ENCODE data around the gene P4HB. TPM values are rescaled to one million over a fixed set of nuclear protein-coding genes. Genes with fewer than 3 reads are reported as not detected.

The P4HB gene
- total RNA-seq: 371 TPM
- long read RNA-seq, transcript P4HB-210 (5 exons, 765 nt): minor isoform, 11 of 958 reads
- long read RNA-seq, transcript P4HB-215 (3 exons, 493 nt): minor isoform, 8 of 958 reads
- long read RNA-seq, transcript P4HB-201 (11 exons, 2,603 nt): major isoform, 789 of 958 reads
- long read RNA-seq, transcript P4HB-203 (10 exons, 1,502 nt): minor isoform, 5 of 958 reads
- long read RNA-seq, partial matches to known transcripts: 57 of 958 reads
- long read RNA-seq, other reads (novel, unspliced or antisense): 84 of 958 reads

DNA sequence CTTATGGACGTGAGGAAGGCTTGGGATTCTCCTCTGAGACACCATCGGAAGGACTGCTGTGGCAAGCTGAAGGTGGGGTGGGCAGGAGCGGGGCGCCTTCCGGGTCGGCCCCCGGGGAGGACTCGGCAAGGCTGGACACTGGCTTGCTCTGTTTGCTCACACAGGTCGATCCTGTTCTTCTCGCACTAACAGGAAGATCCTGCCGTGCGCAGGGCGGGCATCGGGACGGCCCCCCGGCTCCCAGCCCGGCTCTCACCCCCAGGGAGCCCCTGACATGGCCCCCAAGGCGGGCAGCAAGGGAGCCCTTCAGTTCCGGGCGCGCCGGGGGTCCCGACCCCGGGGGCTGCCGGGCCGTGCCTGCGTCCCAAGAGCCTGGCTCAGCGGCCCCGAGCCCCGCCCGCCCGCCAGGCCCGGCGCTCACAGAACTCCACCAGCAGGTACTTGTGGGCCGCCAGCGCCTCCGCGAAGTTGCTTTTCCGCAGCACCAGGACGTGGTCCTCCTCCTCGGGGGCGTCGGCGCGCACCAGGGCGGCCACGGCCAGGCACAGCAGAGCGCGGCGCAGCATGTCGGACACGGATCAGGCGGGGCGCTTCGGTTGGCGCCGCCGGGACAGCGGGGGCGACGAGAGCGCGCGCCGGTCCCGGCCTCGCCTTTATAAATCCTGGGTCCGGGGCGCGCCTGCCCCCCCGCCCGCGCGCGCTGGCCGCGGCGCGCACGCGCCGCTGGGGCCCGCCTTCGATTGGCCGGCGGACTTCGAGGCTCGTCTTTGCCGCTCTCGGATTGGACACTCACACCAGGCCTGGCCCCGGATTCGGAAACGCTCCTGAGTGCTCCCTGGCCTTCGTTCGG lies at the start of gene P4HB:
Gene P4HB, minus strand, starts transcription at position 630 of the 850 bp plus-strand sequence. Its CDS starts 64 bp downstream, at position 566.
- intact Hi-C loops (cut with DNase I): loop anchor here (2.0 kb wide), 1 partner anchor 27 kb away; the partner anchor contains the start of gene MCRIP1
- DNase-seq (ENCODE audit: low spot score): no peak

DNA sequence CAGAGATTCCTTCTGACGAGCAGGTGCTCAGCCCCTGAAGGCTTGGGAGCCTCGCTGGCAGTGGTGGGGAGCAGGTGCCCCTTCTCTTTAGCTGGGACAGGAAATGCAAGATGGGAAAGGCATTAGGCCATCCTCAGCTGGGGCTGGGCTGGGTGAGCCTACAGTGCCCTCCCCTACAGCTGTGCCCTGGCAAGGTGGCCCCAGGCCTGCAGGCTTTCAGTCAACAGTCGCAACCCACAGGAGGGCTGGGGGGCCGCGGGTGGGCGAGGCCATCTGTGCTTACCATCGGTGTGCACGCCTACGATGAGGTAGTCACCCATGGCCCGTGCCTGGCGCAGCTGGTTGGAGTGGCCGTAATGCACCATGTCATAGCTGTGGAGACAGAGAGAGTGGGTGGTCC lies 48.9 kb upstream of the P4HB start:
- DNase-seq (ENCODE audit: low spot score): no peak
- intact Hi-C loops (cut with DNase I): no loop called here

DNA sequence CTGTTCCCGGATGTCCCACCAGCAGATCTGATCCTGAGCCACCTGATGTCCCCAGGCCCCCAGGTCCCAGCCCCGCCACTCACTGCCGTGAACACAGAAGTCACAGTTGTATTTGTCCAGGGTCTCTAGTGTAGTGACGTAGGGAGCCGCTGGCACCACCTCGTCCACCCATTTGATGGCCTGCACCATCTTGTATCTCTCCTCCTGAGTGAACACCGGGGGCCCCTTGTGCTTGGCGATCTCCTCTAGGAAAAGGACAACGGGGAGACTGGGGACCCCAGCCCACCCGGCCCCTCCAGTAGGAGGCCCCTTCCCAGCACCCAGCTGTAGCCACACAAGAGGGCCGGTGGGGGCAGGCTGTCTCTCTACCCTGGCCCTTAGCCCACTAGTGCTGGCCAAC lies 48.5 kb upstream of the P4HB start:
- no peak for DNase-seq (ENCODE audit: low spot score)
- intact Hi-C loops (cut with DNase I): no loop called here

DNA sequence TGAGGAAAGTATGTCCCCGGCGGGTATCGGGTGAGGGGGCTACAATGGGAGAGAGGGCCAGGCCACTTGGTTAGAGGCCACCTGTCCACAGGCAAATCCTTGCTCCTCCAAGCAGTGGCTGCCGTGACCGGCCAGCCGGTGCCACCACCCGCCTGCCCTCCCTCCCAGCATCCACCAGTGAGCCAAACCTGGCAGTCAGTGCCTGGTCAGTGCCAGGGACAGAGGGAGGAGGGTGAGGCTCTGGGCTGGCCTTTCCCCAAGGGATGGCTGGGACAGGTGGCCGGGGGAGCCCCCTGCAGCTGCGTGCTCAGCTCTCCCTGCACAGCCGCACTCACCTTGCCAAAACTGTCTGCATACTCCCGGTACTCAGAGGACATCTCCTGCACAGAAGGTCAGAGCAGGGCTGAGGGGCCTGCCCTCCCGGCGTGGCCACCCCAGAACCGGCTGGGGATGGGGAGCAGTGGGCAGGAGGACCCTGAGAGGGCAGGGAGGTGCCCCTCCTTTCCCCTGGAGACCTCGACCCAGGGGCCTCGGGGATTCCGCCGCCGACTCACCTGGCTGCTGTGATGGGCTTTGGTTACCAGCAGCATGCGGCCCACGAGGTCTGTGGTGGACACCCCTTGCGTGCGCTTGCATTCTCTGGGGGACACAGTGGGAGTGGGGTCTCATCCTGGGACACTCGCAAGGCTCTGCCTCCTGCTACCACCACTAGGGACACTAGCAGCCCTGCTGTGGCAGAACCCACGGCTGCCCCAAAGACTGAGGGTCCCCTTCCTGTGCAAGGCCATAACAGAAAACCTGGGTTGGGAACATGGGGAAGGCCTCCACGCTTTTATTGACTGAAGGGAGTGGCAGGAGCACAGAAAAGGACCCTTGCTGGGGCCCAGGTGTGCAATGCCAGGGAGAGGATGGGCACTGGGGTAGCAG lies 47.1 kb upstream of the P4HB start:
- intact Hi-C loops (cut with DNase I): no loop called here
- DNase-seq (ENCODE audit: low spot score): no peak

DNA sequence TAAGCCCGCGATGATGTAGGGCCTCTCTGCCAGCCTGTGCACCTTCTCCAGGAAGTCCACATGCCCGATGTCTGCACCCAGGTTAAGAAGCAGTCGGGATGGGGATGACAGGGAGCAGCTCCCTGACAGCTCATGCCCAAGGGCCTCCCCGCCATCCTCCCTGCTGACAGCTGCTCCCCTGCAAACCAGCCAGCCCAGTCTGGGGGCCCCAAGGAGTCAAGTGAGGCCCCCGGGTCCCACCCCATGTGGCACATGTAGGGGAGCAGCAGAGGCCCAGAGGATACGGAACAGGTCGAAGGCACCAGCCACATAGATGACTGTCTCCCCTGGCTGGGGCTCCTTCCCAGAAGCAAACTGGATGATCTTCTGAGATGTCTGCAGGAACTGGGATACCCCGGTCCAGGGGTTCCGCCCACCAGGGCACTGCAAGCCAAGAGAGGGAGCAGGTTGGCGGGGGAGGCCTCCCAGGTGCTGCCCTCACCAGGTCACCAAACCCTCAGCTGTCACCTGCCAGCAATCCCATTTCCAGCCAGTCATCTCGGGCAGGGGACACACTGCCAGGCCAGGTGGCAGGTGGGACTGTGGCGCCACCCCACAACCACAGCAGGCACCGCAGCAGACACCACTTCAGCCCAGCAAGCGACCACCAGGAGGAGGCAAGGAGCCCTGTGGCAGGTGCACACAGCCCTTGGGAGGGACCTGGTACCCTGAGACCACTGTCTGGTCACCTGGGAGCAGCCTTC lies 46.3 kb upstream of the P4HB start:
- no peak for DNase-seq (ENCODE audit: low spot score)
- intact Hi-C loops (cut with DNase I): no loop called here

DNA sequence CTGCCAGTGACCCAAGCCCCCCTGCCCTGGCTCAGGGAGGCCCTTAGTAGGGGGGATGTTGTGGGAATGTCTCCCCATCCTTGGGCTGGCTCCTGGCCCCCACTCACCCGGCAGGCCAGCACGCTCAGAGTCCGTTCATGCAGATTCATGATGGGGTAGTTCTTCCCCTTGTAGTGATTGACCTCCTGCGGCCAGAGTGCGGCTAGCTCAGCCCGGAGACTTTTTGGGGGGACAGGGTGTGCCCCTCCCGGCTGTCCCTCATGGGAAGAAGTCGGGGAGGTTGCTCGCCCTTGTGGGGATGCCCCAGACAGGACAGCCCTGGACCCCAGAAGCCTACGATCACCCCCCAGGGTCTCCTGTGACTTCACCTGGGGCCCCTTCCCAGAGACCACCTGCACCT lies 45.7 kb upstream of the P4HB start:
- no peak for DNase-seq (ENCODE audit: low spot score)
- intact Hi-C loops (cut with DNase I): no loop called here

DNA sequence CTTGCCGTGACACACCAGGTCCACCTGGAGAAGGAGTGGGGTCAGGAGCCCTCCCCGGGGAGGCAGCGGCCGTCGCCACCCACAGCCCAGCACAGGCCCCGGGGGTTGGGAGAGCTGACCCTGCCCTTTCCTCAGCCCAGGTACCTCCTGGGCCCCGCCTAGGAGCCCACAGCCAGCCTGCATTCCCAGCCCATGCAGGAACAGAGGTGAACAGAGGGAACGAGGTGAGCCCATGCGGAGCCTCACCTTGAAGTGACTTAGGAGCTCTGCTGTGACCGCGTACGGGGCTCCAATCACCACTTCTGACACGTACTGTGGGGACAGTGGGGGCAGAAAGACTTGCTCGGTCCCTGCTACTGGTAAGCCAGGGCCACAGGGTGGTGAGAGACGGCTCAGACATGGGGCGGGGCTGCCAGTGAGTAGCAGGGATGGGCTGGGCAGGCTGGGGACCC lies 45.1 kb upstream of the P4HB start:
- intact Hi-C loops (cut with DNase I): no loop called here
- no peak for DNase-seq (ENCODE audit: low spot score)

DNA sequence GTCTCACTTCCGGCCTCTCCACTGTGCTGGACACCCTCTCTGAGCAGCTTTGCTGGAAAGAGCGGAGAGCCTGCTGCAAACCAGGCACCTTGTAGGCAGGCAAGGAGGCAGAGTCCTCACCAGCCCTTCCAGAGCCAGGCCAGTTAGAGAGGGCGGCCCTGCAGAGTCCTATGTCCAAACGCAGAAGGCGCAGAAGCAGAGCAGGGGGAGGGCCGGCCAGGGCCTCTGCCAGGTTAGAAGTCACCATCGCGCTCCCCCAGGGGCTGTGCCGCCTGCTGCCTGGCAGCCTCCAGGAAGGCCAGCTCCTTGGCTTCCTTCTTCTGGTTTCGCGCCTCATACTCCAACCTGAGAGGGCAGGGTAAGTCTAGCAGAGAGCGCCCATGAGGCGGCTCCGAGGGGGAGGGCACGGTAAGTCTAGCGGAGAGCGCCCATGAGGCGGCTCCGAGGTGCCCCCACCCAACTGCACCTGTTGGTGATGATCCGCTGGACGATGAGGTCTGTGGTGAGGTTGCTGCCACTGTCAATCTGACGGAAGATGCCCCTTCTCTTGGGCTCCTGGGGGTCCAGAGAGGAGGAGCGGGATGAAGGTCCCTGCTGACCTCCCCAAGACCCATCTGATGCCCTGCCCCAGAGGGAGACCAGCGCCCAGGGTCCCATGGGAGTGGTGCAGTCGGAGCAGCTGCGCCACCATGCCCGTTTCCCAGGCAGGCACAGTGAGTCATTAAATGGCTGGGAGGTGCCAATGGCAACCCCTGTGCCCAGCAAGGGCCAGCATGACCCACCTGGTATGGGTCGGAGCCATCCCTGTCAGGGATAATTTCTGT lies 44.5 kb upstream of the P4HB start:
- DNase-seq (ENCODE audit: low spot score): no peak
- intact Hi-C loops (cut with DNase I): no loop called here

DNA sequence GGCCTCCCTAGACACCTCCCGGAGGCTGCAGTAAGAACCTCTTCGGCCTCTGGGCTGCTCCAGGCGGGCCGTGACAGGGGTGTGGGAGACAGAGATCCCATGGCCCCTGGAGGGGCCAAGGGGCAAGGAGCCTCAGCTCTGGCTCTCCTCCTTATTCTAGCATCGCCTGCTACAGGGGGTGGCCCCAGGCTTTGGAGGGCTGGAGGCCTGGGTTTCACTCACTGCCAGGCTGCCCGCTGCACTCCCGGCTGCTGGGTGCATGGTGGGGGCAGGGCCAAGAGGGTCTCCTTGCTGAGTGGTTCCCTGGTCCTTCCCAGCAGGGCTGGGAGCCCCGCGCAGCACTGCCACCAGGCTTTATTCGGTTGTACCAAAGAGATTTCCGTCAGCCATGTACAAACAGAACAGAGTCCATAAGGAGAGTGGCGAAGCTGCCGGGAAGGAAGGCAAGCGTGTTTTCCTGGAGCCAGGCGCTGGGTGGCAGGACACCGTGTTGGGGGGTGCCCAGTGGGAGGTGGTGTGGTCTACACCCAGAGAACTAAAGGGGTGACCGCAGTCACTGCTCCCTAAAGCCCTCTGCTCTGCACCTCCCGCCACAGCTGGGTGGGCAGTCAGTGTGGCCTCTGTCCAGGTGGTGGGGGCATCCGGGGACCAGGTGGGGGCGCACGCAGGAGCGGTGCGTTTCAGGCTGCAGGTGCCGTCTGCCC lies 43.7 kb upstream of the P4HB start:
- DNase-seq (ENCODE audit: low spot score): no peak
- intact Hi-C loops (cut with DNase I): no loop called here

DNA sequence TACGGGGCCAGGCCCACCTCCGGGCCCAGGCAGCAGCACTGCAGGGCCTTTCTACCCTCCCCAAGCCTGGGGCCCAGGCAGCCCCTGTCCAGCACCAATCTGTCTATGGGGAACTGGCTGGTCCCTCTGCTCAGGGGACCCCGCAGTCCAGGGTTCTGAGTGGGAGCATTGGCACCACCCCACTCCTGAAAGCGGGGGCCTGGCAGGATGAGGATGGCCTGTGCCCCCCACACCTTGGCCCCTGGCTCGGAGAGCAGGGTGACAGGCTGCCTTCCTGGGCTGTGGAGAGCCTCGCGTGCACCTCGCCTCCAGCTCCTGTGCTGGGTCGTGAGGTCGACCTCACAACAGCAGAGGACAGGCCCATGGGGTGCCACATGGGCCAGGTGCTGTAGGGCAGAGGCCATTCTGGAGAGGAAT lies 43.1 kb upstream of the P4HB start:
- intact Hi-C loops (cut with DNase I): no loop called here
- no peak for DNase-seq (ENCODE audit: low spot score)

DNA sequence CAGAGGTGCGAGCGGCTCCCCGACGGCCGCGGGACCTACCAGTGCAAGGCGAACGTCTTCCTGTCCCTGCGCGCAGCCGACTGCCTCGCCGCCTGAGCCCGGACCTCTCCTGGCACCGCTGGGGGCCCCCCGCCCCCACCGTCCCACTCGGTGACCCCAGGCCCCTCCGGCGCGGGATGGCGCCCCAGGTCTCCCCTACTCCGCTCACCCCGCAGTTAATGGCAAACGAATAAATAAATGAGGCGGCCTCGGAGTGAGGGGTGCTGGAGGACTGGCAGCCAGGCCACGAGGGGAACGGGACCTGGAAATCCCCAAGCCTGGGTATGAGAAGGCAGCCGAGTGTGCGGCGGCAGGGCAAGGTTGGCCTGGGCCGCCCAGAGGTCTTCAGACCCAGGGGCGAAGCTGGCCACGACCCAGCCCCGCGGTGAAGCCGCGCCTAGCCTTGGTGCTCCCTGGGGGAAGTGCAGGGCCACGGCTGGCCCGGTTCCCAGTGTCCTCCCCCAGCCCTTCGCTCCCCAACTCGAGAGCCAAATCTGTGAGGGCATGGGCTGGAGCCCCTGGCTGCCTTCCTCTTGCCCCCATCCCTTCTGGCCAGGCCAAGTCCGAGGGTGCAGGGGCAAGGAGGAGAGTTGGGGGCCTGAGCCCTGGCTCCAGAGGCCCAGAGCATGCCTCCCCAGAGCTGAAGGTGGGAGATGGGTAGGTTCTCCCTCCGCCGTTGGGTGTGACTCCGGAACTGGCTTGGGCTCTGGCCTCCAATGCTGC lies 42.5 kb upstream of the P4HB start:
- DNase-seq (ENCODE audit: low spot score): no peak
- intact Hi-C loops (cut with DNase I): no loop called here

DNA sequence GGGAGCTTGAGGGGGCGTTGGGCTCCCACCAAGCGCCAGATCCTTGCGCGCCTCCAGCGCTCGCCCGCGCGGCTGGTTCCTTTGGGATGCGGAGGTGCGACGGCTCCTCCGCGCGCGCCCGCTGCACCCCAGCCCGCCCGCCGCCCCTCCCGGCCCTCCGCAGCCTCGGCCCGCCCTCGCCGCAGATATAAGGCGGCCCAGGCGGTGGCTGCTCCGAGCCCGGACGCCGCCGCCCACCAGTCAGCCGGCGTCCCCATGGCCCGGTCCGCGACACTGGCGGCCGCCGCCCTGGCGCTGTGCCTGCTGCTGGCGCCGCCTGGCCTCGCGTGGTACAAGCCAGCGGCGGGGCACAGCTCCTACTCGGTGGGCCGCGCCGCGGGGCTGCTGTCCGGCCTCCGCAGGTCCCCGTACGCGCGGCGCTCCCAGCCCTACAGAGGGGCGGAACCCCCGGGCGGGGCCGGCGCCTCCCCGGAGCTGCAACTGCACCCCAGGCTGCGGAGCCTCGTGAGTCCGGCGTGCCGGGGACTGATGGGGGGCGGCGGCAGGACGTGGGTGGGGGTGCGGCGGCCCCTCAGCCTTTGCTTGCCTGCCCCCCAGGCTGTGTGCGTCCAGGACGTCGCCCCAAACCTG lies 41.8 kb upstream of the P4HB start, which contains the start of gene NPB:
Gene NPB, plus strand, starts transcription at position 216 of the 630 bp plus-strand sequence. Its CDS starts 40 bp downstream, at position 256.
- intact Hi-C loops (cut with DNase I): no loop called here
- DNase-seq (ENCODE audit: low spot score): no peak

DNA sequence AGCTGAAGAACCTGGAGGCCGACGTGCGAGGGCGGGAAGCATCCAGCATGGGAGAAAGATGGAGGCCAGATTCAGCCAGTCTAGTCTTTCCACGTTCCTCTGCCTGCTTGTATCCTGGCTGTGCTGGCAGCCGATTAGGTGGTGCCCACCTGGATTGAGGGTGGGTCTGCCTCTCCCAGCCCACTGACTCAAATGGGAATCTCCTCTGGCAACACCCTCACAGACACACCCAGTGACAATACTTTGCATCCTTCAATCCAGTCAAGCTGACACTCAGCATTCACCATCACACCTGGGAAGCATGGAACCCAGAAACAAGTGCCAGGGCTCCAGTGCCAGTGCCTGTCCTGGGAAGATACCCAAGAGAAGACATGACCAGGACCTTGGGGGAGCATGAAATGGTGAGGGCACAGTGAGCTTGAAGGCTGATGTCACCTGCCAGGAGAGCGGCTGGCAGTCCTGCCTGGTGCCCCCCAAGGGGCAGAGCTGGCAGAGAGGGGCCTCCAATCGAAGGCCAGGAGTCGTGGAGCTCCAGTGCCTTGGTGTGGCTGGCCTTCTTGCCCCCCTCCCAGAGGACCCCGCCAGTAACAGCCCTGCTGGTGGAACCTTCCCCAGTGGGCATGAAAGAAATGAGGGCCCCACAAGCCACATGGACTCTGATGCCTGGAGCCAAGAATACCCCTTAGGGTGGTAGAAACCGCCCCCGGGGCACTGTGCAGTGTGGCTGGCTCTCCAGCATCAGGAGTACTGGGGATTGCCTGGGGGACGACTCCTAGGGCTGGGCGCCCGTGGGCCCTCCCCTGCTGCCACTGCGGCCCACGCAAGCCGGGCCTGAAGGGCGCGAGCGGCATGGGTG lies 41.1 kb upstream of the P4HB start:
- no peak for DNase-seq (ENCODE audit: low spot score)
- intact Hi-C loops (cut with DNase I): no loop called here

DNA sequence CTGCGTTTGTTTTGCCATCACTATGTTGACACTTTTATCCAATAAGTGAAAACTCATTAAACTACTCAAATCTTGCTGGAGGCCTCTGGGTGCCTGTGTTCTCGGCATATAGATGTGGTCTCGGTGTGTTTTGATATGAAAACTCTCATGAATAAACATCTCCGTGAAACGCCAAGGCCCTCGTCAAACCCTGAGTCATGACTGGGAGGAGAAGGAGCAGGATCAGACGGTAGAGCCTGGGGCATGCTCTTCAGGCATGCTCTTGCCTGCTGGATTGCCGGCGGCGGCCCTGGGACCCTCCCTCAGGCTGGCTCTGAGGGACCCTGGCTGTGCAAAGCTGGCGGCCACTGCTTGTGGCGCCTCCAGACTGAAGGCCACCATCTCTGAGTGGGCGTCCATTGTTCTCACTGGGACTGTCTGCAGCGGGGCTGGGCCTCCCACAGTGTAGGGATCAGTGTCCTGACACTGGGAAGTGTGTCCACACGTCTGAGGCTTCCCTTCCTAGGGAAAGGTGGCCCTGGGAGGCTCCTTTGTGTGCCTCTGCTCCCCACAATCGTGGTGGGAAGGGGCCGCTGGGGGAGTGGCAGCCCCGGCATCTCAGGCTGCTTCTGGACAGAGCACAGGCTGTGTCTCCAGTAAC lies 40.0 kb upstream of the P4HB start:
- no peak for DNase-seq (ENCODE audit: low spot score)
- intact Hi-C loops (cut with DNase I): no loop called here

DNA sequence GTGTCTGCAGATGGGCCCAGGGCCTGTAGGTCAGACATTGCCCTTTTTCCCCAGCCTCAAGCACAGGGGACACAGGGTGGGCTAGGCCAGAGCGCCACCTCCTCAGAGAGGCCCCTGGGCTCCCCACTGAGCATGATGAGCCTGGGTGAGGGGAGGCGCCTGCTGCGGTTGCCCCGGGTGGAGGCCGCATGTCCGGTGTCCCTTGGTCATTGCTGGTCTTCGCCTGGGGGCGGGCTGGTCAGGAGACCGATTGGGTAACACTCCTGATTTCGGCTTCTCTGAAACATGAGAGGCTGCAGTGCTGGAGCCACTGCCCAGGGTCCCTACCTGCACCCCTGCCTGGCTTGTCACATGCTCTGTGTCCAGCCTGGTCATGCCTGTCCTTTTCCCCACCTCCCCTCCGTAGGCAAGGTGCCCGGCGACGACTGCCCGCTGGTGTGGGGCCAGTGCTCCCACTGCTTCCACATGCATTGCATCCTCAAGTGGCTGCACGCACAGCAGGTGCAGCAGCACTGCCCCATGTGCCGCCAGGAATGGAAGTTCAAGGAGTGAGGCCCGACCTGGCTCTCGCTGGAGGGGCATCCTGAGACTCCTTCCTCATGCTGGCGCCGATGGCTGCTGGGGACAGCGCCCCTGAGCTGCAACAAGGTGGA lies 39.3 kb upstream of the P4HB start:
- intact Hi-C loops (cut with DNase I): no loop called here

More for the DNA sequence above, 39.3 kb upstream of the P4HB start:
- DNase-seq (ENCODE audit: low spot score): no peak

All from cardiac septum (tissue), 1 donor.